Measurements from ENCODE around the gene OGFOD3. TPM values are rescaled to one million over a fixed set of nuclear protein-coding genes. Genes with fewer than 3 reads are reported as not detected.
"Not testable (repeated sequence)": the region's sequence is repeated elsewhere in the genome, so short reads cannot be mapped to it uniquely, and the experiment has no call there.

OGFOD3 gene
- total RNA-seq, 1 experiment from 2014 or later, result 28.3 TPM

DNA sequence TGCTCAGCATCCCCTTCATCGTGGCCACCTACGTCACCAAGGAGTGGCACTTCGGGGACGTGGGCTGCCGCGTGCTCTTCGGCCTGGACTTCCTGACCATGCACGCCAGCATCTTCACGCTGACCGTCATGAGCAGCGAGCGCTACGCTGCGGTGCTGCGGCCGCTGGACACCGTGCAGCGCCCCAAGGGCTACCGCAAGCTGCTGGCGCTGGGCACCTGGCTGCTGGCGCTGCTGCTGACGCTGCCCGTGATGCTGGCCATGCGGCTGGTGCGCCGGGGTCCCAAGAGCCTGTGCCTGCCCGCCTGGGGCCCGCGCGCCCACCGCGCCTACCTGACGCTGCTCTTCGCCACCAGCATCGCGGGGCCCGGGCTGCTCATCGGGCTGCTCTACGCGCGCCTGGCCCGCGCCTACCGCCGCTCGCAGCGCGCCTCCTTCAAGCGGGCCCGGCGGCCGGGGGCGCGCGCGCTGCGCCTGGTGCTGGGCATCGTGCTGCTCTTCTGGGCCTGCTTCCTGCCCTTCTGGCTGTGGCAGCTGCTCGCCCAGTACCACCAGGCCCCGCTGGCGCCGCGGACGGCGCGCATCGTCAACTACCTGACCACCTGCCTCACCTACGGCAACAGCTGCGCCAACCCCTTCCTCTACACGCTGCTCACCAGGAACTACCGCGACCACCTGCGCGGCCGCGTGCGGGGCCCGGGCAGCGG, 43.6 kb downstream of the OGFOD3 start:
- no peak for DNase-seq (ENCODE audit: low spot score)

DNA sequence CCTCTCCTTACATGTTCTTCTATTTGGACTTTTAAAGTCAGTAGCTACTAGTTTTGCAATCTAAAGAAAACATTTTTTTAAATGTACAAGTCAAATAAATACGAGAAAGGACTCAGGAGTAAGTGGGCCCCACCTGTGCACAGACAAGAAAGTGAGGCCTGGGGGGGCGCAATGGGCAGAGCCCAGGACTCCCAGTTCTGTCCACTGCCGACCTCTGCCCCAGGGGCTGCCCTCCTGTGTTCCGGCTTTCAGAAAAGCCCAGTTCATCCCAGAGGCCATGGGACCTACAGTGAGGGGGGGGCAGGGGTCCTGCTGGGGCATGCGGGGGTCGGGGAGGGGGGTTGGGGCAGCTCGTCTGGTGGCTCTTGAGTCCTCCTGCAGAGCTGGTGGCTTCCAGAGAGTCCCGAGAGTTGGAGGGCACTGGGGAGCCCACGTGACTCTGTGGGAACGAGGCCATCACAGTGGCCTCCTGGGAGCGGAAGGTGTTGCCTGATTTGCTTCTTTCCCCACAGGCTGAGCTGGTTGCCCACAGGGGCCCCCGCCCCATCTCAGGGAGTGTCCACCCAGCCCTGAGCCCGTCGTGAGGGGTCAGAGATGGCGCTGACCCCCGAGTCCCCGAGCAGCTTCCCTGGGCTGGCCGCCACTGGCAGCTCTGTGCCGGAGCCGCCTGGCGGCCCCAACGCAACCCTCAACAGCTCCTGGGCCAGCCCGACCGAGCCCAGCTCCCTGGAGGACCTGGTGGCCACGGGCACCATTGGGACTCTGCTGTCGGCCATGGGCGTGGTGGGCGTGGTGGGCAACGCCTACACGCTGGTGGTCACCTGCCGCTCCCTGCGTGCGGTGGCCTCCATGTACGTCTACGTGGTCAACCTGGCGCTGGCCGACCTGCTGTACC, 44.4 kb downstream of the OGFOD3 start:
- DNase-seq (ENCODE audit: low spot score), result no peak

DNA sequence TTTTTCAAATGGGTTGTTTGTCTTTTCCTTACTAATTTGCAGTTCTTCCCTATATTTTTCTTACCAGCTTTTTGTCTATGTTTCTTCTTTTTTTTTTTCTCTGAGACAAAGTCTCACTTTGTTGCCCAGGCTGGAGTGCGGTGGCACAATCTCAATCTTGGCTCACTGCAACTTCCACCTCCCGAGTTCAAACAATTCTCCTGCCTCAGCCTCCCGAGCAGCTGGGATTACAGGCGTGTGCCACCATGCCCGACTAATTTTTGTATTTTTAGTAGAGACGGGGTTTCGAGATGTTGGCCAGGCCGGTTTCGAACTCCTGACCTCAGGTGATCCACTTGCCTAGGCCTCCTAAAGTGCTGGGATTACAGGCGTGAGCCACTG, 45.3 kb downstream of the OGFOD3 start:
- DNase-seq (ENCODE audit: low spot score), result not testable (repeated sequence)

DNA sequence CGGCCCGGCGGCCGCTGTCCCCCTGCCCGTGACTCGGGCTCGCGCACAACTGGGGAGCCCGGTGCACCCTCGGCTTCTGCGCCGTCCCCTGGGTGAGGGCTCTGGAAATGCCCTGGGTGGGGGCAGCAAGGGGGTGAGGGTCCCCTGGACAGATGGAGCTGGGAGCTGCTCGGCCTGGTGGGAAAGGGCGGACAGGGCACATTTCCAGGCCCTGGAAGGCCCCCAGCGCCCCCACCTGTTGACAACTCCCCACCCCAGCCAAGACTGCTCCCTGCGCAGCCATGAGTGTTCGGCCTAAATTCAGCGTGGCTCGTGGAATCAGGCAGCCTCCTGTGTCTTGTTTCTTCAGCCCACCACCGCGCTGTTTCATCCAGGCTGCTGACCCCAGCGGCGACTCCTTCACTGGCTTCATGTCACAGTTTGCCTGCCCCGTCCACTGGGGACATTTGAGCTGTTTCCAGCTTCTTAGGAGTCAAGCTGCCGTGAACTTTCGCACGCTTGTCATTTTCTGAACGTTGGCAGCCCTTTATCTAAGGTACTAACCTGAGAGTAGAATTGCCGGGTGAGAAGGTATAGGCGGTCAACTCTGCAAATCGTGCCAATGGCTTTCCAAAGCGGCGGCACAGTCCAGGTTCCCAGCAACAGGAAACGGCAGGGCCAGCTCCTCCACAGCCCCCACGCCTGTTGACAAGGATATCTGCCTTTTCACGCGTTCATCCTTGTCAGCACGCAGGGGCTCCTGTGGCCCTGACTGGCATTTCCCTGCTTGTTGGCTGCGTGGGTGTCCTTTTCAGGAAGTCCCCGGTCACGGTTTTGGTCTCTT, 45.9 kb downstream of the OGFOD3 start:
- DNase-seq (ENCODE audit: low spot score), result no peak

DNA sequence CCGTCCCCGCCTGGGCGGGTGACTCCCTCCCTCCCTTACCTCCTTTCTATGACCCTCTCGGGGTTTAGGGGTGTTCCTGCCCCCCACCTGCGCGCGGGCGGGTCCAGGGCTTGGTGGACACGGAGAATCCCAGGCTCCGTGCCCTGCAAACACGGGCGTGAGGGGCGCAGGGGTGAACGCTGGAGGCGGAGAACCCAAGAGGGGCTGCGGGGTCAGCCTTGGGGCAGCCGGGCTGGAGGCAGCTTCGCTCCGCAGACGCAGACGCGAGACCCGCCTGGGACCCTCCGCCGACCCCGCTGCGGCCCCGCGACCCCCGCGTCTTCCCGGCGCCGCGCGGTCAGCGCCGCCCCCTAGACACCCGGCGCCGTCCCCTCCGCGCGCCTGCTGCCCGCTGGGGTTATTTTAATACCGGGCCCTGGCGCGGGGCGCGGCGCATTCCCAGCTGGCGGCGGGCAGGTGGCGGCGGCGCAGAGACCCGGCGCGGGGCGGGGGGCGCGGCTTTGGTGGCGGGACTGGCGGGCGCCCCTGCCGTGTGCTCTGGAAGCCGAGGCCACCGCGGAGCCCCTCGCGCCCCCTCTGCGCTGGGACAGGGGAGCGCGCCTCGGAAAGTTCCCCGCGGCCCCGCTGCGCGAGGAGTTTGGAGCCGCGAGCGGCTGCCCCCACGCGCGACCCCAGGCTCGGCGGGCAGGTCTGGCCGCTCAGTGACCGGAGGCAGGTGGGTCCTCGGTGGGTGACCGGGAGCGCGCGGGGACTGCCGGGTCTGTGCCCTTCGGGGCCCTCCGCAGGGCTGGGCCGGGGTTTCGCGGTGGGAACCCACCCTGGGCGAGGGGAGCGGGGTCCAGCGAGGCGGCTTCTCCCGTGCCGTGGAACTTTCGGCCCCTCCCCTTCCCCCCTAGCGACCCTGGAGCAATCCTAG, 46.8 kb downstream of the OGFOD3 start, which contains the start of gene UTS2R:
Gene UTS2R (plus strand): TSS at position 433 of the 916 bp plus-strand sequence. CDS start 2,560 bp downstream, outside the sequence.
- no peak for DNase-seq (ENCODE audit: low spot score)

DNA sequence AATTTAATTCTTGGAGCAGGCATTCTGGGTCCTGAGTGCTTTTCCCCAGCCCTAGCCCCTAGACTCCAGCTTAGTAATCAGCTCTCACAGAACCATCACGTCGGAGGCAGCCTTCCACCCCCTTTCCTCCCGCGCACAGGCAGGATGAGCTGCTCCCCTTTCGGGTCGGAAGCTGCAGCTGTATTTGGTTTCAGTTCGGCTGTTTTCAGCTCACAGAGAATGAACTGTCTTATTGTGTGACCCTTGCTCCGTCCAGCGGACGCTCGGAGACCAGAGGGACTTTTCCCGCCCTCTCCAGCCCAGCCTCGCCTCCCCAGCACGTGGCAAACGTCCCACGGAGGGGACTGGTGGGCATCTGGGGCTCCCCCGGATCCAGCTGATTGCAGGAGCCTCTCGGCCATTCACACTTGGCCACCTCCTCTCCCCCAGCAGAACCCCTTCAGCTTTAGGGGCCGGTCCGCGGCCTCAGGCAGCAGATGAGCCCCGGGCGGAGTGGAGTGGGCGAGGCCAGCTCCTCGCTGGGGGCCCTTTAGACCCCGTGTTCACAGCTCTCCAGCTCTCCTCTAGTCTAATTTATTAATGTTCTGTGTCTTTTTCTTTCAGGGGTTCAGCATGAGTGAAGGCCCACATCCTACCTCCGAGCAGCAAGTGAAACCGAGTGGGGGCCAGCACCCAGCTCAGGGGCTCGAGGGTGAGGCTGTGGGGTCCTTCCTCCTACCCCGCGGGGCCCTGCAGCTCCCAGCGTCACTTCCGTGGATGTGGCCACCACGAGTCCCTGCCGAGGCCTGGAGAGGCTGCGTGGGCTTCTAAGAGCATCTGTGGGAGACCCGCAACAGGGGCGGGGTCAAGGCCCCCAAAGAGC, 47.7 kb downstream of the OGFOD3 start:
- no peak for DNase-seq (ENCODE audit: low spot score)

DNA sequence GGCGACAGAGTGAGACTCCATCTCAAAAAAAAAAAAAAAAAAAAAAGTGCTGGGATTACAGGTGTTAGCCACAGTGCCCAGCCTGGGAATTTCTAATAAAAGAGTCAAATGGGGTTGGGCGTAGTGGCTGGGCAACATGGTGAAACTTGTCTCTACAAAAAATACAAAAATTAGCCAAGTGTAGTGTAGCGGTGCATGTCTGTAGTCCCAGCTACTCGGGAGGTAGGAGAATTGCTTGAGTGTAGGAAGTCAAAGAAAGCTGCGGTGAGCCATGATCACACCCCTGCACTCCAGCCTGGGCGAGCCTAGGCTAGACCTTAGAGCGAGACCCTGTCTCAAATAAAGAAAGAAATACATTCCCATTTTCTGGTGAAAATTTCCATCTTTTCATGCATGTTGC, 49.2 kb downstream of the OGFOD3 start:
- no peak for DNase-seq (ENCODE audit: low spot score)

DNA sequence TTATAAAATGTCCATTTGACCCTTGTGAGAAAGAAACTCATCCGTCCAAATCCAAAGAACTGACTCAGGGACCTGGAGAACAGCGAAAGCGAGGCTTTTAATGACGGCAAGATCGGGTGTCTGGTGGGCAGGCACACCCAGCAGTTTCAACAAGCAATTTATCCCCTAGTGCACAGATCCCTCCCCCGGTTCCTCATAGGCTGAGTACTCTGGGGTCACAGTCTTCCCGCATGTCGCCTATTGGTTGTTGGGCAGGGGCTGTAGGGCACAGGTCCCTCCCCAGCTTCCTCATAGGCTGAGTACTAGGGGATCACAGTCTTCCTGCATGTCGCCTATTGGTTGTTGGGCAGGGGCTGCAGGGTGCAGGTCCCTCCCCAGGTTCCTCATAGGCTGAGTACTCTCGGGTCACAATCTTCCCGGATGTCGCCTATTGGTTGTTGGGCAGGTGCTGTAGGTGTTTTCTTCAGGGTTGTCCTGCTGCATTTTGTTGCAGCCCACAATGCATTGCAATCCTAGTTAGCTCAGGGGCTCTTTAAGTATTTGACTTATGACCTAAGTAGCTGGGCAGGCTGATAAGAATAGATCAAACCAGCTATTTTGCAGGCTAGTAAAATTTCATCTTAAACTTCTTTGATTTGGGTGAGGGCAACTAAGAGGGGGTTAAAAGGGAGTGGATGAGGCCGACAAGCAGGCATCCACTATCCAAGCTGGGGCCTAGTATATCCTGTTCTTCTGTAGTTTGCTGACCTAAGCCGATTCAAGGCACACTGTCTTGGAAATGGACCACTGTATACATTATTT, 50.5 kb downstream of the OGFOD3 start:
- DNase-seq (ENCODE audit: low spot score), result peak; percentile 50

DNA sequence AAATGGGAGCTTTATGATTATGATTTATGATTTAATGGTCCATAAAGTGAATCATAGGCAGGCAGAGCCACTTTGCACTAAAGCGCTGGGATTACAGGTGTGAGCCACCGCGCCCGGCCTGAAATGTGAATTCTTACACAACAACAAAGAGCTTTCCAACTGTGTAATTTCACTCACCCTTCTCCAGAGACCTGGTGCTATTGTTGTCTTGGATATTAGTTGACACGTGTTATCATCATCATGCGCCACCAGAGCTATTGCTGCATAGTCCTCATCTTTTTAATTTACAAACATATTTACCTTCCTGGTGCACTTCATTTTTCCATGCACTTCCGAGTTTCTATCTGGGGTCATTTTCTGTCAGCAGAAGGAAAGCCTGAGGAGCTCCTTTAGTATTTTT, 51.6 kb downstream of the OGFOD3 start:
- DNase-seq (ENCODE audit: low spot score), result no peak

DNA sequence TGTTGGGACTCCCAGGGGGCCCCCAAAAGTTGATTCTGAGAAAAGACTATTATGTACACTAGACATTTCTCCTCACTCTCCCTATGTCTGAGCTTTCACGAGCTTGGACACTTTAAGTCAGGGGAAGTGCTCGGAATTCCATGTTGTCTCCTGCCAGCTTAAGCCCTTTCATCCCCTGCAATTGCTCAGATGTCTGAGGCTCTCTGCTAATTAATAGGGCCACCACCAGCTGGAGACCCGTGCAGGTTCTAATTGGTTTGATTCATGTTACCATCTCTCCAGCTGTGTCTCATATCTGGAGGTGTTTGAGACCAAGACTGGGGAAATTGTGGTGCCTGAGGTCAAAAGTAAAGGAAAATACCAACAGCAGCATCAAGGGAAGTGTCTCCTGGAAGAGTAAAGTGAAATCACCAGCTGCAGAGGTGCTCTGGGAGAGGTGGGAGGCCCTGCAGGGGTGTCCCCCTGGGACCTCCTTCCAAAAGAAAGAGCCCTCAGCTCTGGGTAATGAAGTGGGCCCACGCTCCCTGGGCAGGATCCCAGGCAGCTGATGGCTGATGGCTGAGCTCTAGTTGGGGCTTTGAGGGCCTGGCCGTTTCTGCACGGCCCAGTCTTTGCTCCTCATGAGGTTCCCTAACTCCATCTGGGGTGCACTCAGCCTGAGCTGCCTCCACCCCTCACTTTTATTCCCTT, 52.6 kb downstream of the OGFOD3 start:
- DNase-seq (ENCODE audit: low spot score), result no peak

DNA sequence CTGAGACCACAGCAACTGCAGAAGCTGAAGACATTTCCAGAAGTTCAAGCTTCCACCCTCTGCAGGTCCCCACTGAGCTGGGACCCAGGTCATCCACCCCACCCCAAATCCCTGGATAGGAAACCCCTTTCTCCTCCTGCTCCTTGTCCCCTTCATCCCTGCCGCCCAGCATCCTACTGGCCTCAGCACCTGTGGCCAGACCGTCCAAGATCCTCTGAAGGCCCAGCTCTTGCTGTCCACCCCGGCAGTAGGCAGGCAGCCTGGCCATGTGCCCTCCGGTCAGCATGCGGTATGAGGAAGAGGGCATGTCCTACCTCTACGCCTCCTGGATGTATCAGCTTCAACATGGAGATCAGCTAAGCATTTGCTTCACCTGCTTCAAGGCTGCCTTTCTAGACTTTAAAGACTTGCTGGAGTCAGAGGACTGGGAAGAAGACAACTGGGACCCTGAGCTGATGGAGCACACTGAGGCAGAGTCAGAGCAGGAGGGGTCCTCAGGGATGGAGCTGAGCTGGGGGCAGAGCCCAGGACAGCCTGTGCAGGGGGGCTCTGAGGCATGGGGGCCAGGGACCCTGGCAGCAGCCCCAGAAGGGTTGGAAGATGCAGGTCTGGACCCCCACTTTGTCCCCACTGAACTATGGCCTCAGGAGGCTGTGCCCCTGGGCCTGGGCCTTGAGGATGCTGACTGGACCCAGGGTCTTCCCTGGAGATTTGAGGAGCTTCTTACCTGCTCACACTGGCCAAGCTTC, 56.3 kb downstream of the OGFOD3 start:
- DNase-seq (ENCODE audit: low spot score), result no peak

DNA sequence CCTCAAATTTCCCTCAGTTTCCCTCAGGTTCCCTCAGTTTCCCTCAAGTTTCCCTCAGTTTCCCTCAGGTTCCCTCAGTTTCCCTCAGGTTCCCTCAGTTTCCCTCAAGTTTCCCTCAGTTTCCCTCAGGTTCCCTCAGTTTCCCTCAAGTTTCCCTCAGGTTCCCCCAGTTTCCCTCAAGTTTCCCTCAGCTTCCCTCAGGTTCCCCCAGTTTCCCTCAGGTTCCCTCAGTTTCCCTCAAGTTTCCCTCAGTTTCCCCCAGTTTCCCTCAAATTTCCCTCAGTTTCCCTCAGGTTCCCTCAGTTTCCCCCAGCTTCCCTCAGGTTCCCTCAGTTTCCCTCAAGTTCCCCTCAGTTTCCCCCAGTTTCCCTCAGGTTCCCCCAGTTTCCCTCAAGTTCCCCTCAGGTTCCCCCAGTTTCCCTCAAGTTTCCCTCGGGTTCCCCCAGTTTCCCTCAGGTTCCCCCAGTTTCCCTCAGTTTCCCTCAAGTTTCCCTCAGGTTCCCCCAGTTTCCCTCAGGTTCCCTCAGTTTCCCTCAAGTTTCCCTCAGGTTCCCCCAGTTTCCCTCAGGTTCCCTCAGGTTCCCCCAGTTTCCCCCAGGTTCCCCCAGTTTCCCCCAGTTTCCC, 58.8 kb downstream of the OGFOD3 start:
- not testable (repeated sequence) for DNase-seq (ENCODE audit: low spot score)

DNA sequence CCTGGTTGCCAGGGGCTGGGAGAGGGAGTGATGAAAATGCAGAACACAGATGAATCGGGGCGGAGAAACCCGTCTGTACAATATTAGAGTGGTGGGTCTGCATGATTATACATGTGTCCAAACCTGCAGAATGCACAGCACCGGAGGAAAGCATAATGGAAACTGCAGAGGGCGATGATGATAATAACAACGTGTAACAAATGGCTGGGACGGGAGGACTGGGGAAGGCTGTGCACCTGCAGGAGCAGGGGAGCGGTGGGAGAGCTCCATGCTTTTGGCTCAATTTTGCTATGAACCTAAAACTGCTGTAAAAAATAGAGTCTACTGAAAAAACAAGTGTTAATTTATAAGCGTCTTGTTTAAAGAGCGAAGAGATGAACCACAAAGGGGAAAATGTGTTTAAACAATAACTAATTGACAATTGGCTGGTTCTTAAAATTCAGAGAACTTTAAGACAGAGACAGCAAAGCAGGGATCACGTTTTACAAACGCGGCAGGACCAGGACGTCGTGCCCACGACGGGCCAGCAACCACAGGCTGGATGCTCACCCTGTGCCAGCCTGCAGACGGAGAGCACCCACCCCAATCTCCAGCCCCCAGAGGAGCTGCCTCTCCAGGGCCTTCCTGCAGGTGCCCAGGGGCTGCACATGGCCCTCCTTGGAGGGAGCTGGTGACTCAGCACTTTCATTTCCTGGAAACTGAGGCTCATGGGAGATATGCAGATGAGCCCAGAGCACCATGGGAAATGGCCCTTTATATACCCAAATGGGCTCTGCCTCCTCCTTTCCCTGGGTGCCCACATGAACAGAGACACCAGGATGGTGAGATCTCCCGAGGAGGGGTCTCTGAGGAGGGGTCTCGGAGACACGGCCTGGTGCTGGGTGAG, 59.7 kb downstream of the OGFOD3 start, which contains the start of gene TEX19:
Gene TEX19 (plus strand): TSS at position 783 of the 886 bp plus-strand sequence. CDS start 2,904 bp downstream, outside the sequence.
- DNase-seq (ENCODE audit: low spot score), result no peak

DNA sequence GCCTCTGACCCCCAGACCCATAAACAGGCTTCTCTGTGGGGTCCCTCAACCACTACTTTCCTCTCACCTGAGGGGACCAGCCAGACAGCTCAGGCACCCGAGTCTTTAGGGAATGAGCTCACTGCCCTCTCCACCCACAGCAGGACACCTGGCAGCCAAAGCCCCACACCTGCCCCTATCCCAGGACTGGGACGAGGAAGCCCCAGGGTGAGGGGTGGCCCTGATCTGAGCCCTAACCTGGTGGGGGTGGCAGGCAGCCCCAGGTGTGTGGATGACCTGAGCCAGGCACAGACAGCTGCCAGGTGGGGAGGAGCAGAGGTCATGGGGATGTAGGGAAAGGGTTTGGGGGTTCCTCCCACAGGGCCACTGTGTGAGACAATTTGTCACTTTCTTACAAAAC, 61.0 kb downstream of the OGFOD3 start:
- DNase-seq (ENCODE audit: low spot score), result no peak

DNA sequence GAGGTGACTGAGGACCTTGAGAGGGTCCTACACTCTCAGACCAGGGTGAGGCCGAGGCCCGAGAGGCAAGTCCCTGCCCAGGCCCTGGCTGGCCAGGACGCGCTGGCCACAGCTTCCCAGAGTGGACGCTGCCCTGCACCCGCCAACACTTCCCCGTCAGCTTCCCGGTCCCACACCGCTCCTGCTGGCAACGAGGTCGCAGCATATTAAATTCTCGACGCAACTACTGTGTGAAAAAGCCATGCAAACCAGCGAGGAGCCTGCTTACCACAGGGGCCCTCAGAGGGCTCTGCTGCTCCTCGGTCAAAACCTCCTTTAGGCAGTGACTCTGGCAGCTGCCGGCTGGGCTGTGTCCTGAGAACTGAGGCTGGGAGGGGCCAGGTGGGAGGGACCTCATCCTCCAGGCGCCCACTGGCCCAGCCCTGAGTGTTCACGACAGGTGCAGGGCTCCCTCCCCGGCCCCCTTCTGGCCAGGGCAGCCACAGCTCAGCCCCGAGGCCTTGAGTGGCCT, 61.5 kb downstream of the OGFOD3 start:
- DNase-seq (ENCODE audit: low spot score), result no peak
